ENCODE results near the gene TMEM242.

Gene TMEM242

DNA sequence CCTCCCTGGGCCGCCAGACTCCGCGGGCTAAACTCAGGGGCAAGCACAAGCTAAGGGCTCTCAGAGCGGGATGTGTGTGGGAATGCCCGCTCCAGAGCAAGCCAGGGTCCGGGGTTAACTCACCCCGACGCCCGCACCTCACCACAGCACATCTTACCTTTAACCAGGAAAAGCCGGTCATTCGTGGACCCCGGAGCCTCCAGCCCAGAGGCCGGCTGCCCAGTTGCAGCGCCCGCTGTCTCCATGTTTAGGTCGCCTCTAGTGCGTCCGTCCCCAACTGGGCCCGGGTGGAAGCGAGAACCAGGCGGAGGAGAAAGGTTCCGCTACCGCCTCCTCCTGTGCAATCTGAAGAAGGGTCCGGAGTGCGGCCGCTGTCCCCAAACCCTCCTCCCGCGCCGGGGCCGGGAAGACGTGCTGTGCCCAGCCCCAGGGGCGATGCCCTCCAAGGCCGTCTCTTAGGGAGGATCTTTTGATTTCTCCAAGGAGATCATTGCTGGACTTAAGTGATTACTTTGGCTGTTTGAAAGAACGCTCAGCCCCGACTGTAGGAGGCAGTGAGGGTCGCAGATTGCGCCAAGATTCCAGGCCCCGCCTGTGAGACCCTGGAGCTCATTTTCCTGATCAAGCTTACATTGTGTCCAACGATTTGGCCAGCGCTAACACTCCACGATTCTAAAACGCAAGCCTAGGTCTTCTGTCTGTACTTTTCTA is at the start of gene TMEM242:
Gene TMEM242 (minus strand): TSS at position 265 of the 711 bp plus-strand sequence. CDS start 20 bp downstream, at position 245.
- no peaks in the 10 kb centered on the region; the same call in 1 of the 2 replicates for H3K36me3 ChIP-seq (ENCODE audit: control insufficient read depth, insufficient read depth, low read length)
- peak; percentile 96 for DNase-seq (ENCODE audit: extremely low read depth, insufficient read length)
- TF ChIP-seq, protein P1, sequence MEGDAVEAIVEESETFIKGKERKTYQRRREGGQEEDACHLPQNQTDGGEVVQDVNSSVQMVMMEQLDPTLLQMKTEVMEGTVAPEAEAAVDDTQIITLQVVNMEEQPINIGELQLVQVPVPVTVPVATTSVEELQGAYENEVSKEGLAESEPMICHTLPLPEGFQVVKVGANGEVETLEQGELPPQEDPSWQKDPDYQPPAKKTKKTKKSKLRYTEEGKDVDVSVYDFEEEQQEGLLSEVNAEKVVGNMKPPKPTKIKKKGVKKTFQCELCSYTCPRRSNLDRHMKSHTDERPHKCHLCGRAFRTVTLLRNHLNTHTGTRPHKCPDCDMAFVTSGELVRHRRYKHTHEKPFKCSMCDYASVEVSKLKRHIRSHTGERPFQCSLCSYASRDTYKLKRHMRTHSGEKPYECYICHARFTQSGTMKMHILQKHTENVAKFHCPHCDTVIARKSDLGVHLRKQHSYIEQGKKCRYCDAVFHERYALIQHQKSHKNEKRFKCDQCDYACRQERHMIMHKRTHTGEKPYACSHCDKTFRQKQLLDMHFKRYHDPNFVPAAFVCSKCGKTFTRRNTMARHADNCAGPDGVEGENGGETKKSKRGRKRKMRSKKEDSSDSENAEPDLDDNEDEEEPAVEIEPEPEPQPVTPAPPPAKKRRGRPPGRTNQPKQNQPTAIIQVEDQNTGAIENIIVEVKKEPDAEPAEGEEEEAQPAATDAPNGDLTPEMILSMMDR (IDR thresholded peaks at IDR 0.05; ENCODE audit: insufficient read depth, low read length, poor library complexity, severe bottlenecking), result no peak

GRCh38 chr6:157372501-157373280 is 49.4 kb upstream of the TMEM242 start:
- Histone ChIP-seq H3K4me3 (replicated peaks; ENCODE audit: low read depth, low read length) (no peak overlapping the region), H3K27me3 (replicated peaks; ENCODE audit: control insufficient read depth, insufficient read depth, low read length) (no peaks in the 10 kb centered on the region), H3K36me3 (ENCODE audit: control insufficient read depth, insufficient read depth, low read length) (no peaks in the 10 kb centered on the region)
- TF ChIP-seq, protein P1 (IDR thresholded peaks at IDR 0.05; ENCODE audit: insufficient read depth, low read length, poor library complexity, severe bottlenecking), result no peak
- no peak for DNase-seq (ENCODE audit: extremely low read depth, insufficient read length)

More for the DNA sequence above, at the start of gene TMEM242:
- Histone ChIP-seq H3K27me3 (replicated peaks; ENCODE audit: control insufficient read depth, insufficient read depth, low read length) (no peaks in the 10 kb centered on the region; the same call in 1 of the 2 replicates), H3K4me3 (replicated peaks; ENCODE audit: low read depth, low read length) (peak within 1 kb of the TSS; percentile 75)

- Histone ChIP-seq H3K27me3 (replicated peaks; ENCODE audit: control insufficient read depth, insufficient read depth, low read length) (no peaks in the 10 kb centered on the region), H3K4me3 (replicated peaks; ENCODE audit: low read depth, low read length) (no peak overlapping the region), H3K36me3 (ENCODE audit: control insufficient read depth, insufficient read depth, low read length) (no peaks in the 10 kb centered on the region)
- no peak for DNase-seq (ENCODE audit: extremely low read depth, insufficient read length)
- TF ChIP-seq, protein P1 (IDR thresholded peaks at IDR 0.05; ENCODE audit: insufficient read depth, low read length, poor library complexity, severe bottlenecking), result no peak
Observed at GRCh38 chr6:157370755-157371154, 47.4 kb upstream of the TMEM242 start.

GRCh38 chr6:157368359-157369049 is 45.2 kb upstream of the TMEM242 start:
- DNase-seq (ENCODE audit: extremely low read depth, insufficient read length), result no peak
- Histone ChIP-seq H3K27me3 (replicated peaks; ENCODE audit: control insufficient read depth, insufficient read depth, low read length) (no peaks in the 10 kb centered on the region), H3K4me3 (replicated peaks; ENCODE audit: low read depth, low read length) (no peak overlapping the region), H3K36me3 (ENCODE audit: control insufficient read depth, insufficient read depth, low read length) (no peaks in the 10 kb centered on the region)
- TF ChIP-seq, protein P1 (IDR thresholded peaks at IDR 0.05; ENCODE audit: insufficient read depth, low read length, poor library complexity, severe bottlenecking), result no peak

- no peak overlapping the region for H3K4me3 ChIP-seq (replicated peaks; ENCODE audit: low read depth, low read length)
- H3K27me3 ChIP-seq (replicated peaks; ENCODE audit: control insufficient read depth, insufficient read depth, low read length), result no peaks in the 10 kb centered on the region
- TF ChIP-seq, protein P1 (IDR thresholded peaks at IDR 0.05; ENCODE audit: insufficient read depth, low read length, poor library complexity, severe bottlenecking), result no peak
- H3K36me3 ChIP-seq (ENCODE audit: control insufficient read depth, insufficient read depth, low read length), result no peaks in the 10 kb centered on the region
- no peak for DNase-seq (ENCODE audit: extremely low read depth, insufficient read length)
Observed at GRCh38 chr6:157366648-157367047, 43.3 kb upstream of the TMEM242 start.
